CD4-positive, alpha-beta T cell treated with Interleukin-15 for 1 hour (primary cell): ENCODE results near the gene ZNF79.
A peak's percentile ranks its signal among the peaks of the same experiment; 100 is the strongest.

Experiments
- DNase-seq: peaks from one replicate; pipeline ENCODE4 v3.0.0-alpha.2; 2020

The ZNF79 gene

GRCh38 chr9:127398715-127399400 lies 25.3 kb upstream of the ZNF79 start:
- no peak for DNase-seq

GRCh38 chr9:127399736-127400269 lies 24.4 kb upstream of the ZNF79 start:
- no peak for DNase-seq

DNA sequence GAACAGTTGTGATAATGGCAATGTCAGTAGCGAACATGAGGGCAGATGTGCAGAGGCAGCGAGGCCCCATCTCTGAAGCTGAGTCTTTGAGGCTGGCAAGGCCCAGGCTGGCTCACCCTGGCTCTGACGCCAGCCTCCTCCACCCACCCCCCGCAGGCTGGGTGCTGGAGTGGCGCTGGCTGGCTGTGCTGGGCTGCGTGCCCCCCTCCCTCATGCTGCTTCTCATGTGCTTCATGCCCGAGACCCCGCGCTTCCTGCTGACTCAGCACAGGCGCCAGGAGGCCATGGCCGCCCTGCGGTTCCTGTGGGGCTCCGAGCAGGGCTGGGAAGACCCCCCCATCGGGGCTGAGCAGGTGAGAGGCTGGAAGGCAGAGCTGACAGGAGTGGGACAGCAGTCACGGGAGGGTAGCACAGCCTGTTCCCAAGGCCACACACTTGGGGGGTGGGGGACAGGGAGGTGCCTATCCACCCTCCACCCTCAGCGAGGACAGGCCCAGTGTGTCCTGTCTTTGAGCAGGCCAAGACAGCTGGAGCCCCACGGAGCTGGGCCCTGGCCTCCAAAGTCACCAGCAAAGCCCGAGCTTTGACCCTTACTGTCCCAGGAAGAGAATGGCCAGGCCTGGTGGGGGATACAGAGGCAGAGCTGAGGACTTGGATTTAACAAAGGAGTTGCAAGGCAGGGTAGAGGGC lies 21.6 kb upstream of the ZNF79 start:
- no peak for DNase-seq

GRCh38 chr9:127403507-127404192 lies 20.5 kb upstream of the ZNF79 start:
- no peak for DNase-seq

DNA sequence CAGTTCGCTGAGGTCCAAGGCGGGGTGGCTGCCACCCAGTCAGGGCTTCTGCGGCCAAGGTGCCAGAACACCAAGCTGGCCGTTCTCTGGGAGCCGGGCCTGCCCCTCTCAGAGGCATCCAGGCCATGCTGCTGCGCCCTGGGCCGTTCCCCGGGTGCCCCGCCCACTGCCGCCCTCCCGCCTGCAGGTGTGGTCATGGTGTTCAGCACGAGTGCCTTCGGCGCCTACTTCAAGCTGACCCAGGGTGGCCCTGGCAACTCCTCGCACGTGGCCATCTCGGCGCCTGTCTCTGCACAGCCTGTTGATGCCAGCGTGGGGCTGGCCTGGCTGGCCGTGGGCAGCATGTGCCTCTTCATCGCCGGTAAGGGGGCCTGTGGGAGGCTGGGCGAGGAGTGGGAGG lies 19.6 kb upstream of the ZNF79 start:
- DNase-seq, result no peak

DNA sequence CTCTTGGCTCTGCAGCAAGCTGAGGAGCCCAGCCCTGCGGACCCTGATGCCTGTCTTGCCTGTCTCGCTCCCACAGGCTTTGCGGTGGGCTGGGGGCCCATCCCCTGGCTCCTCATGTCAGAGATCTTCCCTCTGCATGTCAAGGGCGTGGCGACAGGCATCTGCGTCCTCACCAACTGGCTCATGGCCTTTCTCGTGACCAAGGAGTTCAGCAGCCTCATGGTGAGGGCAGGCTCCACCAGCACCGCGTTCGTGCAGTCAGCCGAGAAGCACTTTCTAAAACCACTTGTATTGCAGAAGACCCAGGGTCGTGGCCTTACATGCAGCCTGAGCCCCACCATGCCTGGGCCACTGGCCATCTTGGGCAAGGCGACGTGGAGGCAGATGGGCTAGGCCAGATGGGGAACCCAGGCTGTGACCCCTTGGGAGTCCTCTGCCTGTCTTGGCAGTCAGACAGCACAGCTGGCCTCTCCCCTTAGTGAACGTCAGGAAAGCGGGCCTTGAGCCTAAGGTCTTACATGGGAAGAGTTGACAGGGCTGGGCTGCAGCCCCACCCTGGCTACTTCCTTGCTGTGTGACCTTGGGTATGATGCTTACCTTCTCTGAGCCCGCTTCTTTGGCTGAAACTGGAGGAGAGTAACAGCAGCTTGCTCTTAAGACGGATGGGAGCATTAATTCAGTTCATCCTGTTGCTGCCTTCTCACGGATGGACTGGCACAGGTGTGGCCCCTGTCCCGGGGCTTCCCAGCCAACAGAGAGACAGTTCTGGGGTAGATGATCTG lies 18.6 kb upstream of the ZNF79 start:
- no peak for DNase-seq

DNA sequence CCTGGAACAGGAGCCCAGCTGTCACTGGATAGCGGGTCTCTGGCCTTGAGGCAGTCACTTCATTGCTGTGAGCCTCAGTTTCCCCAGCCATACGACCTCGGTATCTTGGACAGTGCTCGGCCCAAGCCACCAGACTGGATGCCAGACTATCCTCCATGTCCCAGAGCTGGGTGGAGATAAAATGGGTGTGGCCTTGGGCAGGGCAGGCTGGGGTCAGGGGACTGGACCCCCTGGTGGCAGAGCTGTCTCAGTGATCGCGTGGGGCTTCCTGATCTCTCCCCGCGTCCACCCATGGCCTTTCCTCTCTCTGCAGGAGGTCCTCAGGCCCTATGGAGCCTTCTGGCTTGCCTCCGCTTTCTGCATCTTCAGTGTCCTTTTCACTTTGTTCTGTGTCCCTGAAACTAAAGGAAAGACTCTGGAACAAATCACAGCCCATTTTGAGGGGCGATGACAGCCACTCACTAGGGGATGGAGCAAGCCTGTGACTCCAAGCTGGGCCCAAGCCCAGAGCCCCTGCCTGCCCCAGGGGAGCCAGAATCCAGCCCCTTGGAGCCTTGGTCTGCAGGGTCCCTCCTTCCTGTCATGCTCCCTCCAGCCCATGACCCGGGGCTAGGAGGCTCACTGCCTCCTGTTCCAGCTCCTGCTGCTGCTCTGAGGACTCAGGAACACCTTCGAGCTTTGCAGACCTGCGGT lies 17.2 kb upstream of the ZNF79 start:
- DNase-seq, result no peak

- no peak for DNase-seq
These were observed 16.7 kb upstream of the ZNF79 start for GRCh38 chr9:127407492-127407843.

- DNase-seq, result no peak
These were observed 13.1 kb upstream of the ZNF79 start for GRCh38 chr9:127411122-127411521.

DNA sequence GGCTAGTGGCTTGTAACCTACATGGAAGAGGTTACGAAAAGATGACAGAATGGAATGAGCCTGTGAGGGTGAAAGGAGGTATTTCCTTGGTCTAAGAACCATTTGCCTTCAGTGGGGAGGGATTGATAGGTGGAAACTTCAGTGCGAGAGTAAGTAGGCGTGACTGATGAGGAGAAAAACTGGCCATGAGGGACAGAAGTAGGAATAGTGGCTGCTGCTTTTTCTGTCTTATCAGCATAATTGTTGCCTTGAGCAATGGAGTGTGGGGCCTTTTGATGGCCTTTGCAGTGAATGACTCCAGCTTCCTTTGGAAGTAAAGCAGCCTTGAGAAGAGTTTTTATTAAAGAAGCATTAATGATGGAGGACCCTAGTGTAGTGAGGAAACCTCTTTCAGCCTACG lies 9.0 kb upstream of the ZNF79 start:
- no peak for DNase-seq

GRCh38 chr9:127415657-127416056 lies 8.5 kb upstream of the ZNF79 start:
- DNase-seq, result no peak

DNA sequence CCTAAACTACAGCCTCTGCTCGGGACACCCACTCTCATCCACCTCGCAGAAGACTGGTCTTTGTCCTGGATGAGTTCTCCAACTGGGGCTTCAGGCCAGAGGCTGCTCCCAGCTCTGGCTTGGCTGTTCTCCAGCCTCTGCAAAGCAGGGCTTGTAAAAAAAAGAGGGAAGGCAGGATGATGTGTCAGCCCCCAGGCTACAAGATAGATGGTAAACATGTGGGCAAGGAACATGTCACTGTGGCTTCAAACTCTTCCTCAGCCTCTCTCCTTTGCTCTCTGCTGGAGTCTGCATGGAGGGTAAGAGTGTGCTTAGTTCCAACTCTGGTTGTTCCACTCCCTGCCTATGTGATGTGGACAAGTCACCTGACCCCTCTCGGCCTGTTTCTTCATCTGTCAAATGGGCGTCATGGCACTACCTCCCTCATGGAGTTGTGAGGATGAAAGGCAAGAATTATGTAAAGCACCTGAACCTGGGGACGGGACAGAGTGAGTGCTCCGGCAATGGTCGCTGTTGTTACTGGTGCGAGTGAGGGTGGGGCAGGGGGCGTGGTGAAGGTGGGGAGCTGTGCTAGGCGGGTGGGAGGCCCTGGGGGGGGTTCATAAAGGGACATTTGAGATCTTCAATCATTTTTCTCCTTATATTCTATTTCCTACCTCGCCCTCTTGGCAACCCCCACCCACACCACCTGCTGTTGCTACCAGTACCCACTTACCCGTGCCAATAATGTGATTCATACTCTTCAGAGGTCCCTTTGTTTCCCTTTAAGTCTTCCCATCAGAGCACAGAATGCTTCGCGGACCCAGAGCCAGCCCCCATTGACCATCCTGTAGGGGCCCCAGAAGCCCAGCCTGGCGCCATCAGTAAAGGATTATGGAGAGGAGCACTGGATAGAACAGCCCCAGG lies 6.8 kb upstream of the ZNF79 start:
- no peak for DNase-seq

- peak; percentile 39 for DNase-seq
These were observed 6.1 kb upstream of the ZNF79 start for GRCh38 chr9:127418037-127418471.

- DNase-seq, result no peak
These were observed 4.8 kb upstream of the ZNF79 start for GRCh38 chr9:127419348-127419747.

DNA sequence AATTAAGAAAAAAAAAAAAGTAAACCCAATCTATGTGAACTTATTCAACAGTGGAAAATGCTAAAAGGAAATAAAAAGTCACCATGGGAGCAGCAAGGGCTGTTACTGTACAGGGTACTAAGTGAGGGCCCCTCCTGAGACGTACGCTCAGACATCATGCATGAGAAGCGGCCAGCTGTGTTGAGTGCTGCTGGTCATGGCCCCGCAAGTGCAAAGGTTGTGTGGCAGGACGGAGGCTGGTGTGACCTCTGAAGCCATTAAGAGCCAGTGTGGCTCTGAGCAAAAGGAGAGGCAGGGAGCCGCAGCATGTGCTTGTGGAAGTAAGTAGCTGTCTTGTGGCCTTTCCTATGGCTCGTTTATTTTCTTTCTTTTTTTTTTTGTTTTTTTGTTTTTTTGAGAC lies 3.1 kb upstream of the ZNF79 start:
- no peak for DNase-seq

- DNase-seq, result no peak
These were observed 1.9 kb upstream of the ZNF79 start for GRCh38 chr9:127422133-127422782.

DNA sequence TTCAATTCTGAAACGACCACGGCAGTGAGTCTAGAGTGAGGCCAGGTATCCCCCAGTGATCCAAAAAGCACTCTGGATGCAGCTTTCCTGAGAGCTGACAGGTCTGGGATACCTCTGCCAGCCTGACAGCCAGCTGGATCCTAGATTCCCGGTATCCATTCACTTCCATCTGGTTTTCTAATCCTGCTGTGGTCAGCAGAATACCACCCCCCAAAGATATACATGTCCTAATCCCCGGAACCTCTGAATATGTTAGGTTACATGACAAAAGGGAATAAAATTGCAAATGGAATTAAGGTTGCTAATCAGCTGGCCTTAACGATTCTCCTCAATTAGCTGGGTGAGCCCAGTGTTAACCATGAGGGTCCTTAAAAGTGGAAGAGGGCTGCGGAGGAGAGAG lies 1.4 kb upstream of the ZNF79 start:
- no peak for DNase-seq

DNA sequence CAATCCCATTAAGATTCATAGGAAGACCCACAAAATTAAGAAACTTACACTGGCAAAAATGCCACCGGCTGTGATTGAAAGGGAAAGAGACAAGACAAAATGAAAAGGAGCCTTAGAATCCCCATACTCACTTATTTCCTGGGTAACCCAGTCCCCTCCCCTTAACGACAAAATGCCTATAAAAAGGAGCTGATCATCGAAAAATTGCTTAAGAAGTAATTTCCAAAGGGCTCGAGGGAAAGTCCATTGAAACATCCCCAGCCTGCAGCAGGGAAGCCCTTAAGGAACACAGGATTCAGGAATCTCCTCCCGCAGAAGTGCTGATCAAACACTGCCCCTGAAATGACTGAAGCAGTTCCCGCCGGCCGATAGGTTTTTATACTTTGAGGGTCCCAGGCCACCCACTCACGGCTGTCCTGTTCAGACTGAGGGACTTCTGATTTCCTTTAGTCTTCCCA lies 677 bp upstream of the ZNF79 start:
- DNase-seq, result no peak

DNA sequence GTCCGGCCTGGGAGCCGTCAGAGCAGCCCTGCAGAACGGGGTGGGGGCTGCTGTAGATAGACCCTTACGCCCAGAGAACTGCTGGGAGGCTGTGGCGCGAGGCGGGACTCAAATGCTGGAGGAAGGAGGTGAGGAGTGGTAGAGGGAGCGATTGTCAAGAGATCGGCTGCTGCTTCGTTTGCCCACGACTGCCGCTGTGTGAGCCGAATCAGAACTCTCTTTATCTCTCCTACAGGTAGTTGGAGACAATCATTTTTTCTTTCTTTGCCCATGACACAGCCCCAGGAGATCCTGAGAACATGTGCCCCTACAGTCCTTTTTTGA lies 456 bp downstream of the ZNF79 start:
- no peak for DNase-seq

- no peak for DNase-seq
These were observed 2.6 kb downstream of the ZNF79 start for GRCh38 chr9:127426756-127427155.

- DNase-seq, result no peak
These were observed 4.2 kb downstream of the ZNF79 start for GRCh38 chr9:127428348-127428747.
